Stimulated activated effector memory CD8-positive, alpha-beta T cell treated with anti-CD3 and anti-CD28 coated beads, Interleukin-12 subunit alpha, Interleukin-12 subunit beta, amount 100 ng/mL, for 72 hours (primary cell): ENCODE measurements around the gene GAK.
A peak's percentile ranks its signal among the peaks of the same experiment; 100 is the strongest.

Experiments
- ATAC-seq: fragments of 150-1000 bp; cut with Tn5 transposase; 2 replicates; pipeline ENCODE4 v1.10.0; 2021
- DNase-seq, 2 donors: peaks; one replicate each; pipeline ENCODE4 v3.0.0; 2021 to 2022; ENCODE audit warnings: low spot score in 2 of 2
- H3K27ac Mint-ChIP-seq: one replicate; pipeline ENCODE4 v1.8.0; 2022; ENCODE audit warnings: mild to moderate bottlenecking, mixed read lengths
- H3K36me3 Mint-ChIP-seq: one replicate; pipeline ENCODE4 v1.8.0; 2022; ENCODE audit warnings: mild to moderate bottlenecking, mixed read lengths
- H3K4me1 Mint-ChIP-seq: one replicate; pipeline ENCODE4 v1.8.0; 2022; ENCODE audit warnings: mixed read lengths
- H3K4me3 Mint-ChIP-seq: one replicate; pipeline ENCODE4 v1.8.0; 2022; ENCODE audit warnings: mild to moderate bottlenecking, mixed read lengths
- H3K9me3 Mint-ChIP-seq: one replicate; pipeline ENCODE4 v1.8.0; 2022; ENCODE audit warnings: mixed read lengths

Gene GAK

DNA sequence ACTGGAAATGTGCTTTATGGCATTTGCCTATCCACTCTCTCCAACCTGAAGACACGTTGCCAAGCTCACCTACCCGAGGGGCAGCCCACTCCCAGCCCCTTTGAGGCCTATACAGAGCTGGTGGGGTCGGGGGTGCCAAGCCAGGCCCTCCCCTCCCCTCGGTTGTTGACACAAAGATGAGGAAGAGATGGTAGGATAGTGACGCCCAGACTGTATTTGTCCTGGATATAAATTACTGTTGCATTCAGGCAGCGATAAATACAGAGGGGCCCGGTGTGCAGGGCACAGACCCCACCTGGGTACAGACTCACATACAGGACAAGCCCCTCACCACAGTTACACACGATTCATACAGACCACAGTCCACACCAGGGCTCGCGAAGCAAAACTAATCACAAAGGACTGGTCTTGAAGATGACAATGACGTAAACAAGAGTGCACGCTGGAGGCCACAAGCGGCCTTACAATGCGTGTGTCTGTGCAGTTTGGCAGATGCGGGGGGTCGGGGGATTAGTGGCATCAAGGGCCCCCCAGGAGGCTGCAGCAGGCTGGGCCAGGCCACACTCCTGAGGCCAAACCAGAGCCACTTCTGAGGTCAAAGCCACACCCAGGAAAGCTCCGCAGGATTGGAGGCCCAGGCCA, 26.7 kb upstream of the GAK start:
- H3K27ac Mint-ChIP-seq, result peak overlapping the region; percentile 72
- DNase-seq (no peak), ATAC-seq (no peak)
- no peaks in the 10 kb centered on the region for H3K9me3 Mint-ChIP-seq
- H3K4me3 Mint-ChIP-seq, result no peak overlapping the region
- H3K36me3 Mint-ChIP-seq, result peaks cover 12% of the 10 kb centered on the region
- no peaks in the 10 kb centered on the region for H3K4me1 Mint-ChIP-seq

DNA sequence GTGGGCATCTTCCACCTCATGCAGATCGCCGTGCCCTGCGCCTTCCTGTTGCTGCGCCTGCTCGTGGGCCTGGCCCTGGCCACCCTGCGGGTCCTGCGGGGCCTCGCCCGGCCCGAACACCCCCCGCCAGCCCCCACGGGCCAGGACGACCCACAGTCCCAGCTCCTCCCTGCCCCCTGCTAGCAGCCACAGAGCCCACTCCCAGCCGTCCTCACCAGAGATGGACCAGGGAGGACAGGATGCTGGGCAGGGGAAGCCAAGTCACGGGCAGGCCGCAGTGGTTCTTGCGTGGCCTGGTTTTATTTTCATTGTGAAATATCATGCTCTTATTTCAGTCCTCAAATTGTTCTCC, 26.2 kb upstream of the GAK start:
- ATAC-seq (no peak), DNase-seq (no peak)
- H3K27ac Mint-ChIP-seq, result no peak overlapping the region
- peaks cover 12% of the 10 kb centered on the region for H3K36me3 Mint-ChIP-seq
- H3K4me1 Mint-ChIP-seq, result no peaks in the 10 kb centered on the region
- H3K4me3 Mint-ChIP-seq, result no peak overlapping the region
- no peaks in the 10 kb centered on the region for H3K9me3 Mint-ChIP-seq

DNA sequence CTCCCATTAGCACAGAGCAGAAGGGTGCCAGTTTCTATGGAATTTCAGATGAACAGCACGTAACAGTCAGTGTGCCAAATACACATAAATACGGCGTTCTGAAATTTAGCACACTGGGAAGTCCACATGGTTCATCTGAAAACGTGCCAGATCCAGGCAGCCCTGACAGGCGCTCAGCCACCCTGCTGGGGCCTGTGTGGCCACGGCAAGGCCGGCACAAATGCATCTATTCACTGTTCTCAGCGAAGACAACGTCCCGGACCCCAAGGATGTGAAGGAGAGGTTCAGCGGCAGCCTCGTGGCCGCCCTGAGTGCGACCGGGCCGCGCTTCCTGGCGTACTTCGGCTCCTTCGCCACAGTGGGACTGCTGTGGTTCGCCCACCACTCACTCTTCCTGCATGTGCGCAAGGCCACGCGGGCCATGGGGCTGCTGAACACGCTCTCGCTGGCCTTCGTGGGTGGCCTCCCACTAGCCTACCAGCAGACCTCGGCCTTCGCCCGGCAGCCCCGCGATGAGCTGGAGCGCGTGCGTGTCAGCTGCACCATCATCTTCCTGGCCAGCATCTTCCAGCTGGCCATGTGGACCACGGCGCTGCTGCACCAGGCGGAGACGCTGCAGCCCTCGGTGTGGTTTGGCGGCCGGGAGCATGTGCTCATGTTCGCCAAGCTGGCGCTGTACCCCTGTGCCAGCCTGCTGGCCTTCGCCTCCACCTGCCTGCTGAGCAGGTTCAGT, 25.6 kb upstream of the GAK start:
- no peaks in the 10 kb centered on the region for H3K9me3 Mint-ChIP-seq
- no peaks in the 10 kb centered on the region for H3K4me1 Mint-ChIP-seq
- no peak overlapping the region for H3K27ac Mint-ChIP-seq

DNA sequence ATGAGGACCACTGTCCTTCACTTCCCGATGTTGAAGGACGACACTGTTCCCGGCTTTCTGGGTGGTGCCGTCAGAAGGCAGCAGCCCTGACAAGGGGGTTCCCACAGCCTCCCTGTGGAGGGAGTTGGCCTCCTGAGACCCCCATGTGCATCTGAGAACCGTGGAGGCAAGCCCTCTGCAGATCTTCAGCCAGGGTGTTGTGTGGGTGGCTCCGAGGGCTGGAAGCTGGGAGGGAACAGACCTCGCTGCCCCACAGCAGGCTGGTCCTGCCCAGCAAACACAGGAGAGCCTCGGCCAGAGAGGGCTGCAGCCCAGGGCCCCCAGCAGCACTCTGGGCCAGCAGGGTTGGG, 25.1 kb upstream of the GAK start:
- Mint-ChIP-seq H3K4me1 (no peaks in the 10 kb centered on the region), H3K27ac (no peak overlapping the region), H3K4me3 (no peak overlapping the region), H3K9me3 (no peaks in the 10 kb centered on the region), H3K36me3 (peaks cover 8% of the 10 kb centered on the region)
- DNase-seq (no peak), ATAC-seq (no peak)

More for the DNA sequence above, 25.6 kb upstream of the GAK start:
- no peak for DNase-seq
- H3K4me3 Mint-ChIP-seq, result no peak overlapping the region
- H3K36me3 Mint-ChIP-seq, result peaks cover 12% of the 10 kb centered on the region
- no peak for ATAC-seq

DNA sequence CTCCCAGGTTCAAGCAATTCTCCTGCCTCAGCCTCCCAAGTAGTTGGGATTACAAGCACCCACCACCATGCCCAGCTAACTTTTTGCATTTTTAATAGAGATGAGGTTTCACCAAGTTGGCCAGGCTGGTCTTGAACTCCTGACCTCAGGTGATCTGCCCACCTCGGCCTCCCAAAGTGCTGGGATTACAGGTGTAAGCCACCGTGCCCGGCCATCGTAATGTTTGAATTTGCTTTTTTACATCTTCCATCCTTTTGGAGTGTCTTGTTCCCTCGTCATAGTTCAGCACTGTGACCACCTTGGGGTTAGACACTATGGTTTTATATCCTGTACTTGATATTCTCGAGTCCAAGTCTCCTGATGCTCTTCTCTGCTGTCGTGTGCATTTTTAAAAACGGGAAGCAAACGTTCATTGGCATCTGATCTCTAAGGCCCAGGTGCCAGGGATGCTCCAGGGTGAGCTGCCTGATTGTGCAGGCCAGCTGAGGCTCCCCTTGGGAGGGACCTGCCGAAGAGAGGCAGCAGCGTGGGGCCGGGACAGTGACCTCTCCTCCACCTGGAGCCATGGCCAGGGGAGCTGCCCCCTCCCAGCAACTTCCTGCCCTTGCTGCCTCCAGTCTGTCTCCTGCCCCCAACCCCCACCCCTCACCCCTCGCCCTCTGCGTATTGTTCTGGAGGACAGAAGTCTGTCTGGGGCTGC, 24.6 kb upstream of the GAK start:
- H3K4me1 Mint-ChIP-seq, result no peaks in the 10 kb centered on the region

GRCh38 chr4:955931-956381, 23.8 kb upstream of the GAK start:
- Mint-ChIP-seq H3K36me3 (peaks cover 4% of the 10 kb centered on the region), H3K27ac (no peak overlapping the region), H3K9me3 (no peaks in the 10 kb centered on the region), H3K4me3 (no peak overlapping the region), H3K4me1 (no peaks in the 10 kb centered on the region)
- no peak for DNase-seq
- ATAC-seq, result no peak

More for the DNA sequence above, 24.6 kb upstream of the GAK start:
- no peak overlapping the region for H3K4me3 Mint-ChIP-seq
- H3K27ac Mint-ChIP-seq, result peak overlapping the region; percentile 66
- no peaks in the 10 kb centered on the region for H3K9me3 Mint-ChIP-seq
- peaks cover 4% of the 10 kb centered on the region for H3K36me3 Mint-ChIP-seq
- DNase-seq, result no peak
- ATAC-seq, result no peak

DNA sequence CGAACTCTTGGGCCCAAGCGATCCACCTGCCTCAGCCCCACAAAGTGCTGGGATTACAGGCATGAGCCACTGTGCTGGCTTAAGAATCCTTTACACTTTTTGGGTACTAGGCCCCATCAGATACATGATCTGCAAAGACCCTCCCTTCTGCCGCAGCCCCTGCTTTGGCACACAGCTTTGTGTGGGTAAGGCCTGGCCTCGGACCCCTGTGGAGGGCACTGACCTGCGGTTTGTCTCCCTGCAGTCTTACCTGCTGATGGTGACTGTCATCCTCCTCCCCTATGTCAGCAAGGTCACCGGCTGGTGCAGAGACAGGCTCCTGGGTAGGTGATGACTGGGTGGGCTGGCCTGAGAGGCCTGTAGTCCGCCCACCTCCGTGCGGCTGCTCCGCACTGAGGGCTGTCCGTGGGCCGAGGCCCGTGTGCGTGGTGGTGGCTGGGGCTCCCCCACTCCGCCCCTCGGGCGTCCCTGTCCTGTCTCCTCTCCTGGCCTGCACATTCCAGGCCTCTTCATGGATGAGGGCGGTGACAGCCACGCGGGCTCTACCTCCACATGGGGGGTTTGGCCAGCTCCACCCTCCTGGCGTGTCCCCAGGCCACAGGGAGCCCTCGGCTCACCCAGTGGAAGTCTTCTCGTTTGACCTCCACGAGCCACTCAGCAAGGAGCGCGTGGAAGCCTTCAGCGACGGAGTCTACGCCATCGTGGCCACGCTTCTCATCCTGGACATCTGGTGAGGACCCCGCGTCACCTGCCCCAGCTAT, 23.2 kb upstream of the GAK start:
- Mint-ChIP-seq H3K27ac (no peak overlapping the region), H3K4me1 (no peaks in the 10 kb centered on the region), H3K4me3 (no peak overlapping the region), H3K9me3 (no peaks in the 10 kb centered on the region), H3K36me3 (peaks cover 4% of the 10 kb centered on the region)
- ATAC-seq, result no peak
- no peak for DNase-seq

- ATAC-seq (no peak), DNase-seq (no peak)
- Mint-ChIP-seq H3K36me3 (peaks cover 4% of the 10 kb centered on the region), H3K27ac (no peak overlapping the region), H3K9me3 (no peaks in the 10 kb centered on the region), H3K4me3 (no peak overlapping the region), H3K4me1 (no peaks in the 10 kb centered on the region)
Measured at GRCh38 chr4:954211-955020, 22.3 kb upstream of the GAK start.

DNA sequence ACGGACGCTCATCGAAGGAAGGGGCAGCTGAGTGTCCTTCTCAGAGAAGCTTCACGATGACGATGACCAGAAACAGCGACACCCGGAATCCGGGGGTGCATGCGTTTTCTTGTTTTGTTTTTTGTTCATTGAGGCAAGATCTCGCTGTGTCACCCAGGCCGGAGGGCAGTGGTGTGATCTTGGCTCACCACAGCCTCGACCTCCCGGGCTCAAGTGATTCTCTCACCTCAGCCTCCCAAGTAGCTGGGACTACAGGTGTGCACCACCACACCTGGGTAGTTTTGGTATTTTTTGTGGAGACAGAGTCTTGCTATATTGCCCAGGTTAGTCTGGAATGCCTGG, 21.4 kb upstream of the GAK start:
- Mint-ChIP-seq H3K9me3 (no peaks in the 10 kb centered on the region), H3K4me1 (no peaks in the 10 kb centered on the region), H3K4me3 (no peak overlapping the region), H3K36me3 (no peaks in the 10 kb centered on the region), H3K27ac (peak overlapping the region; percentile 50)
- ATAC-seq, result no peak
- no peak for DNase-seq

GRCh38 chr4:952881-953573, 20.9 kb upstream of the GAK start:
- Mint-ChIP-seq H3K36me3 (no peaks in the 10 kb centered on the region), H3K27ac (peak overlapping the region; percentile 50), H3K4me3 (no peak overlapping the region), H3K4me1 (peaks cover 2% of the 10 kb centered on the region), H3K9me3 (no peaks in the 10 kb centered on the region)
- DNase-seq (no peak), ATAC-seq (no peak)

- Mint-ChIP-seq H3K9me3 (no peaks in the 10 kb centered on the region), H3K36me3 (no peaks in the 10 kb centered on the region), H3K27ac (no peak overlapping the region), H3K4me1 (peaks cover 5% of the 10 kb centered on the region), H3K4me3 (no peak overlapping the region)
- ATAC-seq (no peak), DNase-seq (no peak)
Measured at GRCh38 chr4:951594-952468, 19.7 kb upstream of the GAK start.

DNA sequence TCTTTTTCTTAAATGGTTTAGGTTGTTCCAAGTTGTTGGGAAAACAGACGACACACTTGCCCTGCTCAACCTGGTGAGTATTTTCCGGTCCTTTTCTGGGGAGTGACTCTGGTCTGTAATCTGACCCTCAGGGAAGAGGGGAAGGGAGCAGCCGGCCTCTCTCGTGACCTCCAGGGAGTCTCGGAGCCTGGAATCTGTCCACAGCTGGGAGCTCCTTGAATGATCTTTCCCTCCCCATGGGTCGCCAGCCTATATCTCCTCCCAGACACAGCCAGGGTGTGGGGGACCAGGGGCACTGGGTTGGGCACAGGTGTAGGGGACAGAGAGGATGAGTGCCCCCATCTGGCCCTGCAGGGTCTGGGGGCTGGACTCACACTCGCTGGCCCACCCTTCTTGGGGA, 19.1 kb upstream of the GAK start:
- ATAC-seq (no peak), DNase-seq (no peak)
- Mint-ChIP-seq H3K36me3 (no peaks in the 10 kb centered on the region), H3K27ac (no peak overlapping the region), H3K9me3 (no peaks in the 10 kb centered on the region), H3K4me1 (peaks cover 5% of the 10 kb centered on the region), H3K4me3 (no peak overlapping the region)

DNA sequence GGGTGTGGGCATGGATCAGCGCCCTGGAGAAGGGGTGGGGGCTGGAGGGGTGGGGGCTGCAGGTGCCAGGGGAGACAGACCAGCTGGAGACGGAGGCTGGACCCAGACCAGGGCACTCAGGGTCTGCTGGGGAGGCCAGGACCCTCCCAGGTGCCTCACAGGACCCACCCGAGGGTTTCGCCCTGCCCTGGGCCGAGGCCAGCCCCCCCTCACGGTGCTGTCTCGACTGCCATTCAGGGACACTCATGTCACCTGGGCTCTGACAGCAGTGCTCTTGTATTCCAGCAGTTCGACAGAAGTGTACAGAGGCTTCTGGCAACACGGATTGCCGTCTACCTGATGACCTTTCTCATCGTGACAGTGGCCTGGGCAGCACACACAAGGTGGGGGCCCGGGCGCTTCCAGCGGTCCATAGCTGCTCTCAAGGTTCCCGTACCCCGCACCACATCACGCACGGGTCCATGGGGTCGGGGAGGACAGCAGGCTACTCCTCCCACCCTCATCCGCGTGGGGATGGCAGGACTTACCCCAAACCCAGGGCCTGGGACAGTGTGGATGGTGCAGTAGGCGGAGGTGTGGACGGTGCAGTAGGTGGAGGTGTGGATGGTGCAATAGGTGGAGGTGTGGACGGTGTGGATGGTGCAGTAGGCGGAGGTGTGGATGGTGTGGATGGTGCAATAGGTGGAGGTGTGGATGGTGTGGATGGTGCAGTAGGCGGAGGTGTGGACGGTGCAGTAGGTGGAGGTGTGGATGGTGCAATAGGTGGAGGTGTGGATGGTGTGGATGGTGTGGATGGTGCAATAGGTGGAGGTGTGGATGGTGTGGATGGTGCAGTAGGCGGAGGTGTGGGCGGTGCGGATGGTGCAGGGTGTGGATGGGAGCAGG, 18.3 kb upstream of the GAK start:
- Mint-ChIP-seq H3K27ac (no peak overlapping the region), H3K4me1 (peaks cover 13% of the 10 kb centered on the region)

More for the DNA sequence above, 18.3 kb upstream of the GAK start:
- ATAC-seq (no peak), DNase-seq (no peak)
- Mint-ChIP-seq H3K9me3 (no peaks in the 10 kb centered on the region), H3K4me3 (no peak overlapping the region), H3K36me3 (no peaks in the 10 kb centered on the region)
